Measurements from ENCODE around the gene MXI1.
"Not testable (repeated sequence)": the region's sequence is repeated elsewhere in the genome, so short reads cannot be mapped to it uniquely, and the experiment has no call there.

The MXI1 gene

DNA sequence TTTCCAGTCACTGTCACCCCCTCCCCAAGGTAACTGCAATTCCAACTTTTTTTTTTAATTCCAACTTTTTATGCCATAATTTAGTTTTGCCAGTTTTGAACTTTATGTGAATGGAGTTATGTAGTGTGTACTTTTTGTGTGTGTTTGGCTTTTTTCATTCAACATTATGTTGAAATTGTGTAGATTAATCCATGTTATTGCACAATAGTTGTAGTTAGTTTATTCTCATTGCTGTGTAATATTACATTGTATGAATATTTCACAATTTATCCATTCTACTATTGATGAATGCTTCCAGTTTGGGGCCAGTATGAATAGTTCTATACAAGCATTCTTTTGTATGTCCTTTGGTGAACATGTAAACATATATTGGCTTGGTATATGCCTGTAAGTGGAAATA is 32.5 kb downstream of the MXI1 start:
- no peak for DNase-seq (ENCODE audit: low read depth in 2 of 2)

DNA sequence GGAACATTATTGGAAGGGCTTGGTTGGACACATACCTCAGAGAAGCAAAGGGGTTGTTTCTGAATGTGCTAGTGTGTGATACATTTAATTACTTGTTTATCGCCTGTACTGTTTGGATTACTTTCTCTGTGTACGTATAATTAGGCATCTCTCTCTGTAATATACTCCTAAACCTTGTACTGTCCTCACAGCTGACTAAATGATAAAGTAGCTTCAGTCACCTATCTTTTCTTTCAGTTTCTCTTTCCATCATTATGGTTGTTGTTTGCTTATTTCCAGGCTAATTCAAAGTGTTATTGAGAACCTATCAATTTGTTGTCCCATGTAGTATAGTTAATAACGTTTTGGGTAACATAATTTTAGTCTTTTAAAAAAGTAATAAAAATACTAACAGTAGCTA is 34.0 kb downstream of the MXI1 start:
- no peak for DNase-seq (ENCODE audit: low read depth in 2 of 2)

- no peak for DNase-seq (ENCODE audit: low read depth in 2 of 2)
These were observed 34.4 kb downstream of the MXI1 start for GRCh38 chr10:110241841-110242240.

DNA sequence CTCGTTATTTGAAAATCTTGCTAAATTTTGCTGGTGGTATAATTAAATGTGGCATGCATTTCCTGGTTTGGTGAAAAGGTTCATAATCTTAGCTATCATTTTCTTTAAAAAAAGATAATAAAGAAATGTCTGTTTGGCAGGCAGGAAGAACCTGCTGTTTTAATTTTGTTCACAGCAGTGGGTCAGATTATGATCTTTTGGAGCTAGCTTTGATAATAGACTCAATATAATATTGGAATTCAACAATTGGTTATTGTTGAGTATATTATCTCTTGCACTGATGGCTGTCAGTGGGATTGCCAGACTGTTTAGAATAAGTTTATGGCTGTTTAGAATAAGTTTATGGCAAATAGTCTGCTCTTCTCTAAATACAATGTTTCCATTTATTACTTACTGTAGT is 35.1 kb downstream of the MXI1 start:
- no peak for DNase-seq (ENCODE audit: low read depth in 2 of 2)

DNA sequence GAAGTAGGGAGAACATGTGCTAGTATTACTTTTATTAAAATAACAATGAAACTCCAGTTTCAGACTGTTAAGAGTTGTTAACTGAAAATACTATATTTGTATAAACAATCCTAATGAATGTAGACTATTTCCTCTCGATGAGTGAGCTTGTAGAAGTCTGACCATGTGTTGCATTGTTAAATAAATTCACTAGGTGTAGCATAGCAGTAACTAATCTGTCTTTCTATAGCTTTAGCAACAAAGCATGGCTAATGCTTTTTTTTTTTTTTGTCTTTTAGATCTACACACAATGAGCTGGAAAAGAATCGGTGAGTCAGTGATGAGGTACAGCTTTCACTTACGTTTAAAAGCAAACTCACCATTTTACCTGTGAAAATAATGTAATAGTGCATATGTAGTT is 37.1 kb downstream of the MXI1 start:
- no peak for DNase-seq (ENCODE audit: low read depth in 2 of 2)

GRCh38 chr10:110247833-110248232 is 40.4 kb downstream of the MXI1 start:
- DNase-seq (ENCODE audit: low read depth in 2 of 2), result not testable (repeated sequence)

GRCh38 chr10:110249489-110249888 is 42.1 kb downstream of the MXI1 start:
- not testable (repeated sequence) for DNase-seq (ENCODE audit: low read depth in 2 of 2)

- not testable (repeated sequence) for DNase-seq (ENCODE audit: low read depth in 2 of 2)
These were observed 44.0 kb downstream of the MXI1 start for GRCh38 chr10:110251392-110251791.

DNA sequence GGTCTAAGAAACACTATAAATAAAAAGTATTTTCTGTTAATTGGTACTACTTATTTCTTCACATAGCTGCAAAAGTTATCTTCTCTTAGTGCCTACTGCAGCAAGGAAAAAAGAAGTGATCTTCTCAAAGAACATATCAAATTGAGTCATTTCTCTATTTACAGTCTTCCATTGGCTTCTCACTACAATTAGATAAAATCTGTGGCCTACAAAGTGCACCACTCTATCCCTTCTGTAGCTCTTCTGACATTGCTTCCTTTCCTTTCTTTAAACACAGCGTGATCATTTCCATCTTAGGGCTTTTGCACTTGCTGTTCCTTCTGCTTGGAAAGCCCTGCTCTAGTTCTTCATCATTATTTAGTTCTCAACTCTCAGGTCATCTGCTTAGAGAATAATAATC is 44.7 kb downstream of the MXI1 start:
- DNase-seq (ENCODE audit: low read depth in 2 of 2), result no peak

- DNase-seq (ENCODE audit: low read depth in 2 of 2), result no peak
These were observed 47.1 kb downstream of the MXI1 start for GRCh38 chr10:110254467-110254866.

GRCh38 chr10:110258542-110258941 is 51.1 kb downstream of the MXI1 start:
- DNase-seq (ENCODE audit: low read depth in 2 of 2), result no peak

- DNase-seq (ENCODE audit: low read depth in 2 of 2), result no peak
These were observed 51.9 kb downstream of the MXI1 start for GRCh38 chr10:110259317-110259716.

- DNase-seq (ENCODE audit: low read depth in 2 of 2), result no peak
These were observed 53.5 kb downstream of the MXI1 start for GRCh38 chr10:110260746-110261477.

- no peak for DNase-seq (ENCODE audit: low read depth in 2 of 2)
These were observed 55.8 kb downstream of the MXI1 start for GRCh38 chr10:110263164-110263563.

GRCh38 chr10:110265573-110266193 is 58.3 kb downstream of the MXI1 start:
- DNase-seq (ENCODE audit: low read depth in 2 of 2), result no peak

GRCh38 chr10:110267276-110267675 is 59.9 kb downstream of the MXI1 start:
- no peak for DNase-seq (ENCODE audit: low read depth in 2 of 2)

GRCh38 chr10:110268442-110268841 is 61.0 kb downstream of the MXI1 start:
- DNase-seq (ENCODE audit: low read depth in 2 of 2), result no peak

GRCh38 chr10:110268971-110269370 is 61.6 kb downstream of the MXI1 start:
- DNase-seq (ENCODE audit: low read depth in 2 of 2), result no peak

DNA sequence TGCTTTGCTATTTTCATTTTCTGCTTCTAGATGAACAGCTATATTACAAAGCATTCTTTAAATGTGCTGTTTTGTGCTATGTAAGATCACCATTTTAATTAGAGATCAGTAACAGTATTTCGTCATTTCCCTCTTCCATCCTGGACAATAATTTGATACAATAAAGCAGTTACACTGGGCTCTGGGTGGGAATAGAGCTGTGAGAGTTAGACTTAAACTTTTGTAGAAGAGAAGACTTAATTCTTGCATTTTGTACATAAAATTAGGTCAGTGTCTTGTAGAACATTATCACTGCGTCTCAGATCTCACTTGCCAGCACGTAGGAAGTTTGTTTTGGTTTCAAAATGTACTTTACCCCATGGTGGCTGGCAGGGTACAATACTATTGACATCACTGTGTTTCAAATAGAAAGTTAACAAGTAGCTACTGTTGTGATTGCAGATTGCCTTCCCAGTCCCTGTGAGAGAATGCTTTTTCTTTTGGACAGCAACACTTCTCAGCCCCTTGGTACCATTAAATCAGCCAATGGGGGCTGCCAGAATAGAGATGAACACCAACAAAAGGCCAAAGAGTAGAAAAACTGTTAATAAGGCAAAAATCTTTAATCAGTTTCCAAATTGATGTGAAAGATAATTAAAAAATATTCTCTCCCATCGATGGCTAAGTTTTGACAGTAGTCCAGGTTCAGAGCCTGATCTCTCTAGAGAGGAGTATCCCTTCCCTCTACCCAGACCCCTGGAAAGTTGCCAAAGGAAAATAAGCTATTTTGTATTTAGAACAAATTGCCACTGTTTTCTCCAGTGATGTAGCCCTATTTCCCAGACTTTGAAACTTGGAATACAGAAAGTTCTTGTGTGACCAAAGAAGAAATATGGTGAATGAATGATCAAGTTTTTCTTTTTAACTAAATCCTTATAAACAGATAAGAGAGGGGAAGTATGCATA is 62.2 kb downstream of the MXI1 start:
- DNase-seq (ENCODE audit: low read depth in 2 of 2), result peak in 1 of 2 donors; percentile 1

DNA sequence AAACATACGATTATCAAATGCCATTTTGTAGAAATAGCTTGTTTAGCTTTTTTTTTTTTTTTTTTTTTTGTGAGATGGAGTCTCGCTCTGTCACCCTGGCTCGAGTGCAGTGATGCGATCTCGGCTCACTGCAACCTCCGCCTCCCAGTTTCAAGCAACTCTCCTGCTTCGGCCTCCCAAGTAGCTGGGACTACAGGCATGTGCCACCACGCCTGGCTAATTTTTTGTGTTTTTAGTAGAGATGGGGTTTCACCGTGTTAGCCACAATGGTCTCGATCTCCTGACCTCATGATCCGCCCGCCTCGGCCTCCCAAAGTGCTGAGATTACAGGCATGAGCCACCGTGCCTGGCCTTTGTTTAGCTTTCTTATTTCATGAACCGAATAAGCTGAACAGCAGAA is 65.6 kb downstream of the MXI1 start:
- DNase-seq (ENCODE audit: low read depth in 2 of 2), result not testable (repeated sequence)

DNA sequence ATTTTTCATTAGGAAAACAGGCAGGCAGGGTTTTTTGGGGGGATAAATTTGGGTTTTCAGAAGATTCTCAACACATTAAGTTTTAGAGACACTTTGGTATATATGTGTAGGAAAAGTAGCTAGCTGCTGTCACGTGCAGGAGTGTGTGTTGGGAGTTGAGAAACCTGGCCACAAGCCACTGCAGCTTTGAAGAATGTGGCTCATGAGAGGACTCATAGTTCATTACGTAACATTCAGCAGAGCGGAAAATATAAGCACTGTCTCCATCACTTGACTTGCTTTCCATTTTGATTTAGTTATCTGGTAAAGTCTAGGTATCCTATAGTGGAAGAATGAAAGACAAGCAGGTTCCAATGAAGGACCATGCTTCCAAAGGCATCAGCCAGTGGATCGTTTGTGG is 66.1 kb downstream of the MXI1 start:
- peak in 1 of 2 donors; percentile 11 for DNase-seq (ENCODE audit: low read depth in 2 of 2)

GRCh38 chr10:110274072-110274627 is 66.7 kb downstream of the MXI1 start:
- DNase-seq (ENCODE audit: low read depth in 2 of 2), result no peak
